BE2C (cell line): ENCODE results near the gene RPL36AL. TPM values are rescaled to one million over a fixed set of nuclear protein-coding genes. Genes with fewer than 3 reads are reported as not detected.
"Not testable (repeated sequence)": the region's sequence is repeated elsewhere in the genome, so short reads cannot be mapped to it uniquely, and the experiment has no call there.

Experiments
- DNase-seq: peaks from one replicate; pipeline ENCODE4 v3.0.0-alpha.2; 2020
- H3K27me3 ChIP-seq: fragments of 250-450 bp; sonication (Bioruptor Pico); 2 replicates; pipeline ENCODE4 v1.5.1; 2020; ENCODE audit warnings: mild to moderate bottlenecking
- H3K36me3 ChIP-seq: fragments of 250-450 bp; sonication (Bioruptor Pico); 2 replicates; pipeline ENCODE4 v1.5.1; 2020; ENCODE audit warnings: mild to moderate bottlenecking
- H3K4me1 ChIP-seq: fragments of 250-450 bp; sonication (Bioruptor Pico); 2 replicates; pipeline ENCODE4 v1.5.1; 2020
- H3K4me3 ChIP-seq: 2 replicates; pipeline ENCODE4 v1.5.1; 2011; ENCODE audit warnings: low read depth, low read length
- H3K9me3 ChIP-seq: fragments of 250-450 bp; sonication (Bioruptor Pico); 2 replicates; pipeline ENCODE4 v1.5.1; 2020
- CTCF ChIP-seq: IDR thresholded peaks from 2 replicates; pipeline ENCODE4 v1.5.1; 2012; ENCODE audit warnings: mild to moderate bottlenecking, low read depth, low read length
- polyA plus RNA-seq: library from polyadenylated mRNA; unstranded; fragments of >200 nt; gene quantifications from one replicate; pipeline ENCODE4 v1.2.1, GENCODE V29; 2012; ENCODE audit warnings: low read depth, missing spikeins; ENCODE audit not compliant: insufficient read length, insufficient read depth

RPL36AL gene
- polyA plus RNA-seq = 451 TPM

GRCh38 chr14:49620182-49621113 is at the start of gene RPL36AL, which contains the start of gene MGAT2:
Gene RPL36AL, minus strand, starts transcription at chr14:49620626. Its CDS starts 1,522 bp downstream, at chr14:49619104.
Gene MGAT2, plus strand, starts transcription at chr14:49620799. Its CDS starts 470 bp downstream, at chr14:49621269.
- peak; percentile 25 for TF ChIP-seq CTCF
- Histone ChIP-seq H3K36me3 (peaks cover 39% of the 10 kb centered on the region), H3K4me1 (no peaks in the 10 kb centered on the region), H3K9me3 (no peaks in the 10 kb centered on the region), H3K4me3 (peak within 1 kb of the TSS; percentile 91), H3K27me3 (no peaks in the 10 kb centered on the region)
- peak; percentile 99 for DNase-seq

GRCh38 chr14:49659526-49660455 is 39.4 kb upstream of the RPL36AL start:
- no peak for TF ChIP-seq CTCF

GRCh38 chr14:49657500-49657899 is 37.1 kb upstream of the RPL36AL start:
- H3K27me3 ChIP-seq, H3K9me3 ChIP-seq, H3K4me1 ChIP-seq, H3K4me3 ChIP-seq, DNase-seq: not testable (repeated sequence)
- peaks cover 14% of the 10 kb centered on the region for H3K36me3 ChIP-seq

More at GRCh38 chr14:49659526-49660455, 39.4 kb upstream of the RPL36AL start:
- H3K36me3 ChIP-seq = peaks cover 4% of the 10 kb centered on the region
- no peaks in the 10 kb centered on the region for H3K9me3 ChIP-seq
- H3K4me3 ChIP-seq = no peak overlapping the region
- no peaks in the 10 kb centered on the region for H3K27me3 ChIP-seq
- DNase-seq = no peak
- no peaks in the 10 kb centered on the region for H3K4me1 ChIP-seq

- Histone ChIP-seq H3K4me3 (no peak overlapping the region), H3K27me3 (no peaks in the 10 kb centered on the region), H3K36me3 (peaks cover 29% of the 10 kb centered on the region), H3K4me1 (no peaks in the 10 kb centered on the region), H3K9me3 (no peaks in the 10 kb centered on the region)
- DNase-seq = no peak
- no peak for TF ChIP-seq CTCF
These were observed 34.1 kb upstream of the RPL36AL start for GRCh38 chr14:49654511-49654910.

- Histone ChIP-seq H3K4me1 (no peaks in the 10 kb centered on the region), H3K27me3 (no peaks in the 10 kb centered on the region), H3K4me3 (no peak overlapping the region), H3K9me3 (no peaks in the 10 kb centered on the region), H3K36me3 (peaks cover 32% of the 10 kb centered on the region)
- no peak for DNase-seq
- TF ChIP-seq CTCF = no peak
These were observed 33.1 kb upstream of the RPL36AL start for GRCh38 chr14:49653508-49653907.

- Histone ChIP-seq H3K27me3 (no peaks in the 10 kb centered on the region), H3K4me1 (no peaks in the 10 kb centered on the region), H3K36me3 (peaks cover 12% of the 10 kb centered on the region), H3K4me3 (no peak overlapping the region), H3K9me3 (no peaks in the 10 kb centered on the region)
- no peak for DNase-seq
- no peak for TF ChIP-seq CTCF
These were observed 21.7 kb upstream of the RPL36AL start for GRCh38 chr14:49642163-49642562.
